MCF 10A (cell line): ENCODE results near the gene CYLD. TPM values are rescaled to one million over a fixed set of nuclear protein-coding genes. Genes with fewer than 3 reads are reported as not detected.

Experiments used
- BruUV-seq: library from RNA; stranded (reverse); fragments of 400-500 nt; replicated peaks from 2 replicates; lab custom pipeline; 2021; lab: Mats Ljungman, UMichigan
- CTCF ChIA-PET: fragments of 300-600 bp; sonication (Branson Sonifier 250); formaldehyde crosslinking; extraction: SDS; loops from one replicate; lab custom pipeline; 2021; ENCODE audit warnings: antibody characterized with exemption, inconsistent platforms; lab: Yijun Ruan, JAX
- POLR2A ChIA-PET: fragments of 300-600, 350-650 bp; sonication (Branson Sonifier 250); formaldehyde crosslinking; extraction: SDS; loops from one replicate; lab custom pipeline; 2020; ENCODE audit warnings: antibody characterized with exemption, inconsistent platforms; lab: Yijun Ruan, JAX
- DNase-seq: peaks from one replicate; pipeline ENCODE4 v3.0.0-alpha.2; 2018; ENCODE audit not compliant: unreplicated experiment
- H3K27ac Mint-ChIP-seq: one replicate; pipeline ENCODE4 v1.8.0; 2022; ENCODE audit warnings: mild to moderate bottlenecking, low read depth, mixed read lengths; ENCODE audit not compliant: unreplicated experiment
- H3K27me3 Mint-ChIP-seq: one replicate; pipeline ENCODE4 v1.8.0; 2022; ENCODE audit warnings: mixed read lengths; ENCODE audit not compliant: insufficient read depth, unreplicated experiment
- H3K36me3 Mint-ChIP-seq: one replicate; pipeline ENCODE4 v1.8.0; 2022; ENCODE audit warnings: mild to moderate bottlenecking, moderate library complexity, mixed read lengths; ENCODE audit not compliant: insufficient read depth, unreplicated experiment
- H3K4me1 Mint-ChIP-seq: one replicate; pipeline ENCODE4 v1.8.0; 2022; ENCODE audit warnings: mixed read lengths; ENCODE audit not compliant: insufficient read depth, unreplicated experiment
- H3K4me3 Mint-ChIP-seq: one replicate; pipeline ENCODE4 v1.8.0; 2022; ENCODE audit warnings: mild to moderate bottlenecking, moderate library complexity, mixed read lengths; ENCODE audit not compliant: unreplicated experiment
- H3K9me3 Mint-ChIP-seq: one replicate; pipeline ENCODE4 v1.8.0; 2022; ENCODE audit warnings: mixed read lengths; ENCODE audit not compliant: unreplicated experiment
- CTCF ChIP-seq: fragments of 200-600 bp; IDR thresholded peaks from one replicate; pipeline ENCODE4 v1.8.0; 2022; ENCODE audit warnings: antibody characterized with exemption, mild to moderate bottlenecking; ENCODE audit not compliant: unreplicated experiment
- intact Hi-C: fragments of 100-400 bp; cut with micrococcal nuclease; formaldehyde crosslinking; loops from 2 replicates; pipeline ENCODE4 v1.14.1; 2022
- total RNA-seq: library from RNA; stranded (reverse); gene quantifications from 2 replicates; pipeline ENCODE4 v1.2.3, GENCODE V29; 2022

CYLD gene
- total RNA-seq, 1 experiment from 2014 or later: 53.7 TPM

GRCh38 chr16:50747207-50747956, 5.5 kb downstream of the CYLD start:
- no peaks in the 10 kb centered on the region for H3K27me3 Mint-ChIP-seq
- intact Hi-C loops: loop anchor here (1.0 to 5.0 kb wide), 2 partner anchors 76 to 375 kb away; no protein-coding TSS in a partner anchor

GRCh38 chr16:50751528-50751927, 9.6 kb downstream of the CYLD start:
- no peak for DNase-seq
- TF ChIP-seq CTCF: no peak
- intact Hi-C loops: no loop called here
- Mint-ChIP-seq H3K9me3 (no peaks in the 10 kb centered on the region), H3K4me3 (no peak overlapping the region), H3K4me1 (no peaks in the 10 kb centered on the region), H3K27ac (peak overlapping the region; percentile 27), H3K27me3 (no peaks in the 10 kb centered on the region), H3K36me3 (peaks cover 50% of the 10 kb centered on the region)
- ChIA-PET POLR2A (interaction anchor here (1.0 to 1.1 kb wide), 2 partner anchors 9 to 10 kb away, joined by 4 to 5 read pairs; partner anchors contain the start of gene CYLD), CTCF (interaction anchor here (2.4 to 11.6 kb wide), 2 partner anchors 55 to 83 kb away, joined by 7 to 251 read pairs; no protein-coding TSS in a partner anchor)
- BruUV-seq: no TSS peak

More at GRCh38 chr16:50747207-50747956, 5.5 kb downstream of the CYLD start:
- H3K9me3 Mint-ChIP-seq: no peaks in the 10 kb centered on the region
- peaks cover 37% of the 10 kb centered on the region for H3K36me3 Mint-ChIP-seq
- ChIA-PET POLR2A (interaction anchor here (0.7 to 1.6 kb wide), 8 partner anchors 8 to 420 kb away, joined by 3 to 7 read pairs (median 4); no protein-coding TSS in a partner anchor), CTCF (interaction anchor here (0.6 to 11.6 kb wide), 24 partner anchors 10 to 679 kb away, joined by 3 to 251 read pairs (median 5); no protein-coding TSS in a partner anchor)
- peaks cover 29% of the 10 kb centered on the region for H3K4me1 Mint-ChIP-seq
- no TSS peak for BruUV-seq
- no peak overlapping the region for H3K4me3 Mint-ChIP-seq
- H3K27ac Mint-ChIP-seq: no peak overlapping the region
- peak; percentile 51 for TF ChIP-seq CTCF
- DNase-seq: peak; percentile 45

- TF ChIP-seq CTCF: no peak
- Mint-ChIP-seq H3K27ac (no peak overlapping the region), H3K9me3 (no peaks in the 10 kb centered on the region), H3K27me3 (no peaks in the 10 kb centered on the region), H3K4me1 (no peaks in the 10 kb centered on the region), H3K4me3 (no peak overlapping the region), H3K36me3 (peaks cover 50% of the 10 kb centered on the region)
- DNase-seq: no peak
- BruUV-seq: no TSS peak
- intact Hi-C loops: no loop called here
- ChIA-PET CTCF (interaction anchor here (11.6 kb wide), 1 partner anchor 84 kb away, joined by 251 read pairs; no protein-coding TSS in a partner anchor), POLR2A (no interaction called here)
Measured at GRCh38 chr16:50752471-50753235, 10.8 kb downstream of the CYLD start.
